HCT116 (cell line): ENCODE results near the gene CST4. TPM values are rescaled to one million over a fixed set of nuclear protein-coding genes. Genes with fewer than 3 reads are reported as not detected.

Experiments used
- ATAC-seq: fragments of 200-7000 bp; cut with Tn5 transposase; 2 replicates; pipeline ENCODE4 v1.9.1; 2020; ENCODE audit warnings: mild to moderate bottlenecking, moderate library complexity
- BruUV-seq: library from RNA; stranded (reverse); fragments of 400-500 nt; replicated peaks from 2 replicates; lab custom pipeline; 2021; lab: Mats Ljungman, UMichigan
- CTCF ChIA-PET: fragments of 300-600 bp; sonication (Branson Sonifier 250); formaldehyde crosslinking; loops from one replicate; lab custom pipeline; 2021; ENCODE audit warnings: antibody characterized with exemption; lab: Charles Lee
- POLR2A ChIA-PET: fragments of 300-600, 350-600 bp; sonication (Branson Sonifier 250); formaldehyde crosslinking; loops from one replicate; lab custom pipeline; 2021; ENCODE audit warnings: antibody characterized with exemption; lab: Charles Lee
- RAD21 ChIA-PET, 2 experiments: fragments of 300-600 bp; sonication (Branson Sonifier 250); formaldehyde crosslinking; loops; one replicate each; lab custom pipeline; 2023; ENCODE audit warnings: low total read pairs in 2 of 2; ENCODE audit not compliant: uncharacterized antibody in 2 of 2, unreplicated experiment in 2 of 2, low non-redundant PET in 1 of 2; lab: Charles Lee
- DNase-seq: peaks from one replicate; pipeline ENCODE4 v3.0.0-alpha.2; 2010; ENCODE audit warnings: low read depth, low spot score
- H2AFZ ChIP-seq: fragments of 200-600 bp; shearing (Covaris generic), sonication (generic); 2 replicates; pipeline ENCODE4 v1.6.1; 2017; ENCODE audit warnings: low read depth, mixed run types, mixed read lengths, antibody characterized with exemption, low read length; ENCODE audit not compliant: poor library complexity, severe bottlenecking
- H3K27ac ChIP-seq: 2 replicates; pipeline ENCODE4 v1.5.1; 2012; ENCODE audit warnings: low read depth, low read length
- H3K27me3 ChIP-seq: fragments of 200-600 bp; sonication (generic); 2 replicates; pipeline ENCODE4 v1.6.1; 2016; ENCODE audit warnings: mixed run types, low read length, mixed read lengths; ENCODE audit not compliant: insufficient read depth
- H3K36me3 ChIP-seq, 2 experiments: fragments of 200-500 bp in 1 of 2; fragments of 200-600 bp in 1 of 2; sonication (Bioruptor generic) in 1 of 2; sonication (generic) in 1 of 2; 2 replicates each; pipeline versions ENCODE4 v1.5.1 to v1.6.1; 2014 to 2016; ENCODE audit warnings: low read length in 2 of 2, inconsistent platforms in 1 of 2, mixed read lengths in 1 of 2, mixed run types in 1 of 2; ENCODE audit not compliant: insufficient read depth in 2 of 2, control insufficient read depth in 1 of 2
- H3K4me1 ChIP-seq, 2 experiments: fragments of 200-600 bp in 1 of 2; sonication (generic) in 1 of 2; 2 replicates each; pipeline versions ENCODE4 v1.5.1 to v1.6.1; 2012 to 2017; ENCODE audit warnings: low read length in 2 of 2, inconsistent platforms in 1 of 2, mild to moderate bottlenecking in 1 of 2, mixed read lengths in 1 of 2, mixed run types in 1 of 2, moderate library complexity in 1 of 2; ENCODE audit not compliant: insufficient read depth in 2 of 2, control insufficient read depth in 1 of 2
- H3K4me2 ChIP-seq: fragments of 200-600 bp; sonication (generic); 2 replicates; pipeline ENCODE4 v1.6.1; 2017; ENCODE audit warnings: mixed run types, low read length, mixed read lengths
- H3K4me3 ChIP-seq, 2 experiments: fragments of 200-600 bp in 1 of 2; sonication (generic) in 1 of 2; replicated peaks in 1 of 2; 2 replicates each; pipeline ENCODE4 v1.5.1; 2011 to 2016; ENCODE audit warnings: low read length in 2 of 2, control low read depth in 1 of 2, low read depth in 1 of 2, mild to moderate bottlenecking in 1 of 2, mixed read lengths in 1 of 2, mixed run types in 1 of 2
- H3K79me2 ChIP-seq: fragments of 200-600 bp; sonication (generic); 2 replicates; pipeline ENCODE4 v1.6.1; 2017; ENCODE audit warnings: mild to moderate bottlenecking, mixed run types, low read length, moderate library complexity, mixed read lengths; ENCODE audit not compliant: insufficient read depth
- H3K9ac ChIP-seq: fragments of 200-600 bp; sonication (generic); 2 replicates; pipeline ENCODE4 v1.6.1; 2016; ENCODE audit warnings: low read length, mixed read lengths
- H3K9me2 ChIP-seq: fragments of 200-600 bp; sonication (generic), shearing (Covaris generic); 2 replicates; pipeline ENCODE4 v1.6.1; 2017; ENCODE audit warnings: mixed run types, mild to moderate bottlenecking, moderate library complexity; ENCODE audit not compliant: insufficient read depth
- H3K9me3 ChIP-seq, 2 experiments: fragments of 200-500 bp in 1 of 2; fragments of 200-600 bp in 1 of 2; sonication (Bioruptor generic) in 1 of 2; sonication (generic) in 1 of 2; 2 replicates each; pipeline ENCODE4 v1.6.1; 2014 to 2017; ENCODE audit warnings: low read length in 2 of 2, mixed read lengths in 2 of 2, inconsistent platforms in 1 of 2, low read depth in 1 of 2, mild to moderate bottlenecking in 1 of 2, mixed run types in 1 of 2, moderate library complexity in 1 of 2; ENCODE audit not compliant: control insufficient read depth in 1 of 2, insufficient read depth in 1 of 2
- H4K20me1 ChIP-seq: fragments of 200-600 bp; sonication (generic), shearing (Covaris generic); 2 replicates; pipeline ENCODE4 v1.6.1; 2017; ENCODE audit warnings: mixed run types, mild to moderate bottlenecking, moderate library complexity; ENCODE audit not compliant: insufficient read depth
- CEBPB ChIP-seq: IDR thresholded peaks from 2 replicates; pipeline ENCODE4 v1.6.1; 2012; ENCODE audit warnings: low read depth
- EGR1 ChIP-seq: IDR thresholded peaks from 2 replicates; pipeline ENCODE4 v1.6.1; 2012; ENCODE audit warnings: low read depth
- ELF1 ChIP-seq: IDR thresholded peaks from 2 replicates; pipeline ENCODE4 v1.6.1; 2012; ENCODE audit warnings: low read depth, borderline replicate concordance
- EZH2phosphoT487 ChIP-seq: fragments of 200-600 bp; IDR thresholded peaks from 2 replicates; pipeline ENCODE4 v1.6.1; 2018; ENCODE audit warnings: antibody characterized with exemption, borderline replicate concordance
- FOSL1 ChIP-seq: IDR thresholded peaks from 2 replicates; pipeline ENCODE4 v1.6.1; 2012; ENCODE audit warnings: low read depth
- POLR2A ChIP-seq: IDR thresholded peaks from 2 replicates; pipeline ENCODE4 v1.7.0; 2011; ENCODE audit warnings: borderline replicate concordance; ENCODE audit not compliant: insufficient read depth, insufficient read length; ENCODE audit errors: extremely low read depth
- POLR2AphosphoS5 ChIP-seq: IDR thresholded peaks from 2 replicates; pipeline ENCODE4 v1.6.1; 2011; ENCODE audit warnings: mild to moderate bottlenecking, low read depth, low read length, moderate library complexity
- SIN3A ChIP-seq: IDR thresholded peaks from 2 replicates; pipeline ENCODE4 v1.6.1; 2012; ENCODE audit warnings: low read depth
- SP1 ChIP-seq: IDR thresholded peaks from 2 replicates; pipeline ENCODE4 v1.6.1; 2012; ENCODE audit warnings: low read depth
- TCF7L2 ChIP-seq: IDR thresholded peaks from 2 replicates; pipeline ENCODE4 v1.7.0; 2011; ENCODE audit warnings: borderline replicate concordance, inconsistent platforms; ENCODE audit not compliant: insufficient read depth, insufficient read length; ENCODE audit errors: extremely low read depth
- YY1 ChIP-seq: IDR thresholded peaks from 2 replicates; pipeline ENCODE4 v1.6.1; 2011; ENCODE audit warnings: low read length, low read depth, moderate library complexity, mild to moderate bottlenecking; ENCODE audit not compliant: insufficient replicate concordance; ENCODE audit errors: extremely low read depth
- intact Hi-C: fragments of 100-400 bp; cut with micrococcal nuclease; formaldehyde crosslinking; loops from 2 replicates; pipeline ENCODE4 v1.10.0; 2022
- total RNA-seq: library from RNA; stranded (reverse); gene quantifications from one replicate; pipeline ENCODE4 v1.2.1, GENCODE V29; 2021; ENCODE audit not compliant: unreplicated experiment
- TF ChIP-seq, protein P1 (sequence below), 3 experiments: fragments of 200-600 bp in 1 of 3; sonication (generic) in 1 of 3; IDR thresholded peaks in 2 of 3; conservative IDR thresholded peaks in 1 of 3; 2 replicates each; pipeline ENCODE4 v1.5.1; 2012 to 2017; ENCODE audit warnings: low read depth in 2 of 3, low read length in 2 of 3, antibody characterized with exemption in 1 of 3, borderline replicate concordance in 1 of 3, control low read depth in 1 of 3, mild to moderate bottlenecking in 1 of 3, mixed read lengths in 1 of 3, mixed run types in 1 of 3, moderate library complexity in 1 of 3; ENCODE audit not compliant: insufficient read depth in 1 of 3
- TF ChIP-seq, protein P2 (sequence below): IDR thresholded peaks from 2 replicates; pipeline ENCODE4 v1.6.1; 2012
- TF ChIP-seq, protein P3 (sequence below): IDR thresholded peaks from 2 replicates; pipeline ENCODE4 v1.6.1; 2012; ENCODE audit warnings: low read depth
- TF ChIP-seq, protein P4 (sequence below): IDR thresholded peaks from 2 replicates; pipeline ENCODE4 v1.6.1; 2012

CST4 gene
- total RNA-seq, 1 experiment from 2014 or later: not detected

DNA sequence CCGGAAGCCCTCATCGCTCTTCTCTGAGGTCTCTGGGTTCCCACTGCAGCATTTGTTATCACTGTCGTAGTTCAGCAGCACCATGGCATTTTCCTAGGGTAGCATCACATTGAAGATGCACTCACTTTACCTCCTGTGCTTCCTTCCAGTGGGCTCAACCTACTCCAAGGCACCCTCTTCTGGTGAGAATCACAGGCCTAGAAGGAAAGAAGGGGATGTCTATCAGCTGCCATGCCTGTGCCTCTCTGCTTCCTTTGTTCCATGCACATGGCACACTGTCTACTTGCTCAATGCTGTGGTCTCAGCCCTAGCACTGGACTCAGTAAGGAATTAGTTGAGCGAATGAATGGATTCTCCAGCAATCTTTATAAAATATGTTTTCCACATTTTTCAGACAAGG is 22.6 kb downstream of the CST4 start:
- 0 out of 2 replicates have a peak, but pooled peaks have one; percentile 42 for ATAC-seq
- Histone ChIP-seq H4K20me1 (no peaks in the 10 kb centered on the region), H2AFZ (no peak overlapping the region), H3K9me3 (no peaks in the 10 kb centered on the region), H3K9me2 (no peaks in the 10 kb centered on the region), H3K36me3 (no peaks in the 10 kb centered on the region), H3K79me2 (no peaks in the 10 kb centered on the region), H3K4me1 (no peaks in the 10 kb centered on the region), H3K4me3 (no peak overlapping the region), H3K27ac (no peak overlapping the region), H3K9ac (no peak overlapping the region), H3K27me3 (no peaks in the 10 kb centered on the region), H3K4me2 (no peak overlapping the region)
- DNase-seq: no peak
- POLR2A ChIA-PET: no interaction called here
- TF ChIP-seq, protein P1, sequence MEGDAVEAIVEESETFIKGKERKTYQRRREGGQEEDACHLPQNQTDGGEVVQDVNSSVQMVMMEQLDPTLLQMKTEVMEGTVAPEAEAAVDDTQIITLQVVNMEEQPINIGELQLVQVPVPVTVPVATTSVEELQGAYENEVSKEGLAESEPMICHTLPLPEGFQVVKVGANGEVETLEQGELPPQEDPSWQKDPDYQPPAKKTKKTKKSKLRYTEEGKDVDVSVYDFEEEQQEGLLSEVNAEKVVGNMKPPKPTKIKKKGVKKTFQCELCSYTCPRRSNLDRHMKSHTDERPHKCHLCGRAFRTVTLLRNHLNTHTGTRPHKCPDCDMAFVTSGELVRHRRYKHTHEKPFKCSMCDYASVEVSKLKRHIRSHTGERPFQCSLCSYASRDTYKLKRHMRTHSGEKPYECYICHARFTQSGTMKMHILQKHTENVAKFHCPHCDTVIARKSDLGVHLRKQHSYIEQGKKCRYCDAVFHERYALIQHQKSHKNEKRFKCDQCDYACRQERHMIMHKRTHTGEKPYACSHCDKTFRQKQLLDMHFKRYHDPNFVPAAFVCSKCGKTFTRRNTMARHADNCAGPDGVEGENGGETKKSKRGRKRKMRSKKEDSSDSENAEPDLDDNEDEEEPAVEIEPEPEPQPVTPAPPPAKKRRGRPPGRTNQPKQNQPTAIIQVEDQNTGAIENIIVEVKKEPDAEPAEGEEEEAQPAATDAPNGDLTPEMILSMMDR (IDR thresholded peaks at IDR 0.05 in 2 of 3, conservative IDR thresholded peaks at IDR 0.05 in 1 of 3; ENCODE audit: borderline replicate concordance in 1 of 3, insufficient read depth in 1 of 3, low read depth in 2 of 3, low read length in 2 of 3): peak in 2 of 3 experiments; percentile 8 to 12; a peak in 2 of 6 replicates
- no peak for TF ChIP-seq TCF7L2
- intact Hi-C loops: loop anchor here (5.0 kb wide), 3 partner anchors 59 to 1116 kb away; partner anchors contain the start of gene CST9
- CTCF ChIA-PET: interaction anchor here (1.2 kb wide), 1 partner anchor 225 kb away, joined by 3 read pairs; no protein-coding TSS in a partner anchor
- BruUV-seq: no TSS peak
- RAD21 ChIA-PET: no interaction called here

DNA sequence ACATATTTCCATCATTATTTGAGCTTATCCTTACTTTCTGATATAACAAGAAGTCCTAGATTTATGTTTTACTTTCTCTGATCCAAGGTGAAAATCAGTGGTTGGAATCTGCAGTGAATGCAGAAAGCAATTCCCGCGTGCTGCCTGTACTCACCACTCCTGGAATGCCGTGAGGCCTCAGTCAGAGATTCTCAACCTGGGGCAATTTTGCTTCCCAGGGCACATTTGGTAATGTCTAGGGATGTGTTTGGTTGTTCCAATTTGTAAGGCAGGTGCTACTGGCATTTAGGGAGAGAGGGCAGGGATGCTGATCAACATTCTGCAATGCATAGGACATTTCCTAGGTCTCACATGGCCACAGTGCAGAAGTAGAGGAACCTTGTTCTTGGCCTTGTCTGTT is 23.9 kb downstream of the CST4 start:
- POLR2A ChIA-PET: no interaction called here
- Histone ChIP-seq H2AFZ (no peak overlapping the region), H4K20me1 (no peaks in the 10 kb centered on the region), H3K4me1 (no peaks in the 10 kb centered on the region), H3K27ac (no peak overlapping the region), H3K9me3 (no peaks in the 10 kb centered on the region), H3K4me3 (no peak overlapping the region), H3K79me2 (no peaks in the 10 kb centered on the region), H3K4me2 (no peak overlapping the region), H3K9me2 (no peaks in the 10 kb centered on the region), H3K27me3 (no peaks in the 10 kb centered on the region), H3K36me3 (no peaks in the 10 kb centered on the region), H3K9ac (no peak overlapping the region)
- DNase-seq (no peak), ATAC-seq (no peak)
- CTCF ChIA-PET: no interaction called here
- BruUV-seq: no TSS peak
- RAD21 ChIA-PET: no interaction called here
- intact Hi-C loops: loop anchor here (5.0 kb wide), 3 partner anchors 58 to 1117 kb away; partner anchors contain the start of gene CST9
- TF ChIP-seq, protein P2, sequence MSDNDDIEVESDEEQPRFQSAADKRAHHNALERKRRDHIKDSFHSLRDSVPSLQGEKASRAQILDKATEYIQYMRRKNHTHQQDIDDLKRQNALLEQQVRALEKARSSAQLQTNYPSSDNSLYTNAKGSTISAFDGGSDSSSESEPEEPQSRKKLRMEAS: no peak
- TF ChIP-seq FOSL1: no peak
- no peak for TF ChIP-seq POLR2A
- TF ChIP-seq TCF7L2: no peak
- no peak for TF ChIP-seq ELF1
- no peak for TF ChIP-seq YY1
- TF ChIP-seq, protein P3, sequence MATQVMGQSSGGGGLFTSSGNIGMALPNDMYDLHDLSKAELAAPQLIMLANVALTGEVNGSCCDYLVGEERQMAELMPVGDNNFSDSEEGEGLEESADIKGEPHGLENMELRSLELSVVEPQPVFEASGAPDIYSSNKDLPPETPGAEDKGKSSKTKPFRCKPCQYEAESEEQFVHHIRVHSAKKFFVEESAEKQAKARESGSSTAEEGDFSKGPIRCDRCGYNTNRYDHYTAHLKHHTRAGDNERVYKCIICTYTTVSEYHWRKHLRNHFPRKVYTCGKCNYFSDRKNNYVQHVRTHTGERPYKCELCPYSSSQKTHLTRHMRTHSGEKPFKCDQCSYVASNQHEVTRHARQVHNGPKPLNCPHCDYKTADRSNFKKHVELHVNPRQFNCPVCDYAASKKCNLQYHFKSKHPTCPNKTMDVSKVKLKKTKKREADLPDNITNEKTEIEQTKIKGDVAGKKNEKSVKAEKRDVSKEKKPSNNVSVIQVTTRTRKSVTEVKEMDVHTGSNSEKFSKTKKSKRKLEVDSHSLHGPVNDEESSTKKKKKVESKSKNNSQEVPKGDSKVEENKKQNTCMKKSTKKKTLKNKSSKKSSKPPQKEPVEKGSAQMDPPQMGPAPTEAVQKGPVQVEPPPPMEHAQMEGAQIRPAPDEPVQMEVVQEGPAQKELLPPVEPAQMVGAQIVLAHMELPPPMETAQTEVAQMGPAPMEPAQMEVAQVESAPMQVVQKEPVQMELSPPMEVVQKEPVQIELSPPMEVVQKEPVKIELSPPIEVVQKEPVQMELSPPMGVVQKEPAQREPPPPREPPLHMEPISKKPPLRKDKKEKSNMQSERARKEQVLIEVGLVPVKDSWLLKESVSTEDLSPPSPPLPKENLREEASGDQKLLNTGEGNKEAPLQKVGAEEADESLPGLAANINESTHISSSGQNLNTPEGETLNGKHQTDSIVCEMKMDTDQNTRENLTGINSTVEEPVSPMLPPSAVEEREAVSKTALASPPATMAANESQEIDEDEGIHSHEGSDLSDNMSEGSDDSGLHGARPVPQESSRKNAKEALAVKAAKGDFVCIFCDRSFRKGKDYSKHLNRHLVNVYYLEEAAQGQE: no peak
- no peak for TF ChIP-seq POLR2AphosphoS5
- TF ChIP-seq SP1: no peak
- TF ChIP-seq EGR1: no peak
- no peak for TF ChIP-seq SIN3A
- TF ChIP-seq, protein P4, sequence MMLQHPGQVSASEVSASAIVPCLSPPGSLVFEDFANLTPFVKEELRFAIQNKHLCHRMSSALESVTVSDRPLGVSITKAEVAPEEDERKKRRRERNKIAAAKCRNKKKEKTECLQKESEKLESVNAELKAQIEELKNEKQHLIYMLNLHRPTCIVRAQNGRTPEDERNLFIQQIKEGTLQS: no peak
- TF ChIP-seq CEBPB: no peak
- TF ChIP-seq EZH2phosphoT487: no peak
